WERI-Rb-1 (cell line): Measurements from ENCODE around the gene GNA15.
"Not testable (repeated sequence)": the region's sequence is repeated elsewhere in the genome, so short reads cannot be mapped to it uniquely, and the experiment has no call there.

Experiments
- DNase-seq: peaks from one replicate; pipeline ENCODE4 v3.0.0-alpha.2; 2020
- H3K27ac ChIP-seq: fragments of 250-450 bp; sonication (Bioruptor Pico); 2 replicates; pipeline ENCODE4 v1.5.1; 2020; ENCODE audit warnings: mild to moderate bottlenecking, moderate library complexity
- H3K27me3 ChIP-seq: fragments of 250-450 bp; sonication (Bioruptor Pico); 2 replicates; pipeline ENCODE4 v1.5.1; 2021; ENCODE audit warnings: mild to moderate bottlenecking, low read depth, moderate library complexity; ENCODE audit not compliant: insufficient read depth, severe bottlenecking
- H3K36me3 ChIP-seq: fragments of 250-450 bp; sonication (Bioruptor Pico); 2 replicates; pipeline ENCODE4 v1.5.1; 2020; ENCODE audit warnings: mild to moderate bottlenecking, moderate library complexity
- H3K4me3 ChIP-seq: 2 replicates; pipeline ENCODE4 v1.5.1; 2011; ENCODE audit warnings: low read depth, mild to moderate bottlenecking, control low read depth, low read length
- H3K9me3 ChIP-seq: fragments of 250-450 bp; sonication (Bioruptor Pico); 2 replicates; pipeline ENCODE4 v1.5.1; 2021; ENCODE audit warnings: mild to moderate bottlenecking, moderate library complexity; ENCODE audit not compliant: severe bottlenecking
- CTCF ChIP-seq: IDR thresholded peaks from 2 replicates; pipeline ENCODE4 v1.5.1; 2011; ENCODE audit warnings: low read depth, mild to moderate bottlenecking, control low read depth, inconsistent platforms, low read length

Gene GNA15

DNA sequence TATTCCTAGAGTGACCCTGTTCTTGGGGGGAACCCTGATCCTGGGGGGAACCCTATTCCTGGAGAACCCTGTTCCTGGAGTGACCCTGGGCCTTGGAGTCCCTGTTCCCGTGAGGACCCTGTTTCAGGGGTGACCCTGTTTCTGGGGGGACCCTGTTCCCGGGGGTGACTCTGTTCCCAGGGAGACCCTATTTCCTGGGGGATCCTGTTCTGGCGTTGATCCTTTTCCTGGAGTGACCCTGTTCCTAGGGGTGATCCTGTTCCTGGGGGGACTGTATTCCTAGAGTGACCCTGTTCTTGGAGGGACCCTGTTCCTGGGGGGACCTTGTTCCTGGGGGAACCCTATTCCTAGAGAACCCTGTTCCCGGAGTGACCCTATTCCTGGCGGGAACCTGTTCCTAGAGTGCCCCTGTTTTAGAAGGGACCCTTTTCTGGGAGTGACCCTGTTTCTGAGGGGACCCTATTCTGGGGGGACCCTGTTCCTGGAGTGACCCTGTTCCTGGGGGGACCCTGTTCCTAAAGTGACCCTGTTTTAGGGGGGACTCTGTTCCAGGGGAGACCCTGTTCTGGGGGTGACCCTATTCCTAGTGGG is 15.0 kb downstream of the GNA15 start:
- H3K27me3 ChIP-seq, result no peaks in the 10 kb centered on the region
- H3K36me3 ChIP-seq, result no peaks in the 10 kb centered on the region
- no peaks in the 10 kb centered on the region for H3K9me3 ChIP-seq
- no peak overlapping the region for H3K27ac ChIP-seq
- no peak for DNase-seq
- TF ChIP-seq CTCF, result no peak
- H3K4me3 ChIP-seq, result no peak overlapping the region

- TF ChIP-seq CTCF, result no peak
- DNase-seq, result no peak
- no peaks in the 10 kb centered on the region for H3K9me3 ChIP-seq
- no peaks in the 10 kb centered on the region for H3K36me3 ChIP-seq
- no peak overlapping the region for H3K27ac ChIP-seq
- no peak overlapping the region for H3K4me3 ChIP-seq
- H3K27me3 ChIP-seq, result no peaks in the 10 kb centered on the region
Measured at GRCh38 chr19:3151563-3152418, 16.0 kb downstream of the GNA15 start.

DNA sequence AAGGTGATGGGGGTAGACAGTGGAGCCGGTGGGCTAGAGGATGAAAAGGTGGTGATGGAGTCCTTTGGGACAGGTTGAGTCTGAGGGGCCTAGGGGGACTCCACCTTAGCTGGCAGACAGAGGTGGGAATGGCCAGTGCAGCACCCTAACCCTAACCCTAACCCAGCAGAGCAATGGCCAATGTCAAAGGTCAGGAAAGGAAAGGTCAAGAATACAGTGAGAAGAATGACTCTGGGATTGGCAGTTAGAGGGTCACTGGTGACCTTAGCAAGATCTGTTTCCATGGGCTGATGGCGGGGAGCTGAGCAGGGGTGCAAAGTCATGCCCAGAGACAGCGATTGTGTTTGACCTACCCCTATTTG is 16.6 kb downstream of the GNA15 start:
- Histone ChIP-seq H3K36me3 (no peaks in the 10 kb centered on the region), H3K9me3 (no peaks in the 10 kb centered on the region), H3K27ac (no peak overlapping the region), H3K27me3 (no peaks in the 10 kb centered on the region), H3K4me3 (no peak overlapping the region)
- no peak for DNase-seq
- no peak for TF ChIP-seq CTCF

- H3K9me3 ChIP-seq, result peaks cover 1% of the 10 kb centered on the region
- no peak for TF ChIP-seq CTCF
- H3K4me3 ChIP-seq, result no peak overlapping the region
- no peaks in the 10 kb centered on the region for H3K36me3 ChIP-seq
- no peaks in the 10 kb centered on the region for H3K27me3 ChIP-seq
- no peak overlapping the region for H3K27ac ChIP-seq
- DNase-seq, result no peak
Measured at GRCh38 chr19:3153286-3154230, 17.7 kb downstream of the GNA15 start.

- H3K9me3 ChIP-seq, DNase-seq, H3K36me3 ChIP-seq, H3K4me3 ChIP-seq, H3K27ac ChIP-seq, H3K27me3 ChIP-seq: not testable (repeated sequence)
Measured at GRCh38 chr19:3154447-3154846, 18.6 kb downstream of the GNA15 start.
